NAMALWA (cell line): ENCODE results near the gene ADAMTS19.
"Not testable (repeated sequence)": the region's sequence is repeated elsewhere in the genome, so short reads cannot be mapped to it uniquely, and the experiment has no call there.

Source experiments
- DNase-seq: peaks from one replicate; pipeline ENCODE4 v3.0.0-alpha.2; 2015; ENCODE audit warnings: low spot score

Gene ADAMTS19, protein sequence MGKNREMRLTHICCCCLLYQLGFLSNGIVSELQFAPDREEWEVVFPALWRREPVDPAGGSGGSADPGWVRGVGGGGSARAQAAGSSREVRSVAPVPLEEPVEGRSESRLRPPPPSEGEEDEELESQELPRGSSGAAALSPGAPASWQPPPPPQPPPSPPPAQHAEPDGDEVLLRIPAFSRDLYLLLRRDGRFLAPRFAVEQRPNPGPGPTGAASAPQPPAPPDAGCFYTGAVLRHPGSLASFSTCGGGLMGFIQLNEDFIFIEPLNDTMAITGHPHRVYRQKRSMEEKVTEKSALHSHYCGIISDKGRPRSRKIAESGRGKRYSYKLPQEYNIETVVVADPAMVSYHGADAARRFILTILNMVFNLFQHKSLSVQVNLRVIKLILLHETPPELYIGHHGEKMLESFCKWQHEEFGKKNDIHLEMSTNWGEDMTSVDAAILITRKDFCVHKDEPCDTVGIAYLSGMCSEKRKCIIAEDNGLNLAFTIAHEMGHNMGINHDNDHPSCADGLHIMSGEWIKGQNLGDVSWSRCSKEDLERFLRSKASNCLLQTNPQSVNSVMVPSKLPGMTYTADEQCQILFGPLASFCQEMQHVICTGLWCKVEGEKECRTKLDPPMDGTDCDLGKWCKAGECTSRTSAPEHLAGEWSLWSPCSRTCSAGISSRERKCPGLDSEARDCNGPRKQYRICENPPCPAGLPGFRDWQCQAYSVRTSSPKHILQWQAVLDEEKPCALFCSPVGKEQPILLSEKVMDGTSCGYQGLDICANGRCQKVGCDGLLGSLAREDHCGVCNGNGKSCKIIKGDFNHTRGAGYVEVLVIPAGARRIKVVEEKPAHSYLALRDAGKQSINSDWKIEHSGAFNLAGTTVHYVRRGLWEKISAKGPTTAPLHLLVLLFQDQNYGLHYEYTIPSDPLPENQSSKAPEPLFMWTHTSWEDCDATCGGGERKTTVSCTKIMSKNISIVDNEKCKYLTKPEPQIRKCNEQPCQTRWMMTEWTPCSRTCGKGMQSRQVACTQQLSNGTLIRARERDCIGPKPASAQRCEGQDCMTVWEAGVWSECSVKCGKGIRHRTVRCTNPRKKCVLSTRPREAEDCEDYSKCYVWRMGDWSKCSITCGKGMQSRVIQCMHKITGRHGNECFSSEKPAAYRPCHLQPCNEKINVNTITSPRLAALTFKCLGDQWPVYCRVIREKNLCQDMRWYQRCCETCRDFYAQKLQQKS

DNA sequence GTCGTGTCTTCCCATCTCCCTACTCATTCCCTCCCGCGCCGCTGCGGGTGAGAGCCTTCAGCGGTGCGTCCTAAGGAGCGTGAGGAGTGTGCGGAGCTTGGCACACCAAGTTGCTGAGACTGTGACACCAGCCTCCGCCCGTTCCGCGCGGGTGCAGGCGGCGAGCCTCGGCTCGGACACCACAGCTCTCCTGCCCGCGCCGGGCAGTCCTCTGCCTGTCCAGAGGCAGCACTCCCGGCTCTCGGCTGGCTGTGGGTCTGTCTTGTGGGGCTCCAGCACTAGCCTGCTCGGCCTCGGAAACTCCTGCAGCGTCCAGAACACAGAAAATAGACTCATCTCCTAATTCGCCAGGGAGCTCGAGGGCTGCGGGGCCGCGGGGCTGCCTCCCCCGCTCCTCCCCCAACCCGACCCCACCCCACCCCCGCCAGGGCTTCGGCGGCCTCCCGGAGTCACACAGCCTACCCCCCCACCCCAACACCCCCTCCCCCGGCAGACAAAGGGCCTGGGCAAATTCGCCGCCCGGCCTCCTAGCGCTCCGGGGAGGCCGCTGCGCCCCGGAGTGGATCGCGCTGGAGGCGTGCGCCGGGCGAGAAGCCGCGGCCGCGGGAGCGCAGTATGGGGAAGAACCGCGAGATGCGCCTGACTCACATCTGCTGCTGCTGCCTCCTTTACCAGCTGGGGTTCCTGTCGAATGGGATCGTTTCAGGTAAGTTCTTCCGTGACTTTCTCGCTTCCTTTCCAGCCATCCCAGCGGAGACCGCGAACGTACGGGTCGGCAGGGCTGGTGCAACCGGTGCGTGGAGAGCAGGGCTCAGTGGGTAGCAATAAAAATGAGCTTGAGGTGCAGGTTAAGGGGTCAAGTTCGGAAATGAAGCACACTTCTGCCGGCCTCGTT lies at the start of gene ADAMTS19:
Gene ADAMTS19 (plus strand): TSS at position 522 of the 895 bp plus-strand sequence. CDS start 94 bp downstream, at position 616.
- no peak for DNase-seq

DNA sequence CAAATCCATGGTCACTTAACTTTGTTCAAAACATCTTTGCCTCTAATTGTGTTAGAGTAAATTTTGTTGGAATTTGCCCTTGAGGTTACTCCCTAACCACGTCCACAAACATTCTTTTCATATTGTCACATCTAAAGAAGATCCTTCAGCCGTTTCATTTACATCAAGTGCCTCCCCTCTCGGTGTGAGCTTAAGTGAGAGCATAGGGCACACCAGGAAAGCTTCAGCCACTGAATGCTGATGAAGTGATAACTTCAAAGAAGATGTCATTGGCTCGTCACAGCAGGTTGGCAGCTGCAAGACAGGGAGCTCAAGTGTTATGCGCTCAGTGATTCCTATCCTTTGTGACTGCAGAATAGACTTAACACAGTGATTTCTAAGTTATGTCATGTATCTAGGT lies 49.6 kb upstream of the ADAMTS19 start:
- no peak for DNase-seq

DNA sequence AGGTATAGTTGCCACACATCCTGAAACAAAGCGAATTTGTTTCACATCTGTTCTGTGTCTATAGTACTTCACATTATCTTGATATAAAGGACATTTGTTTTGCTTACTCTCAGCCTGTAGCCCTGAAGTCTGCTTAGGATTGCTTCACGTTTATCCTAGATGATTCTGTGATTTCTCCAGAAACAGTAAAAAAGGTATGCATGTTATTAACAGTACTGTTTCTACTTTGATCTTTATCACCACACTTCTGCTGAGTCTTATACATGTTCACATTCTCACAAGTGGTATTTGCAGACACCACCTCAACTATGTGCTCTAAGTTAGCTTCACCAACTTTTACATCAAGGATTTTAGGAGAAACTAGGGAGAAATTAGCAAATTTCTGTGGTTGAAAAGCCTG lies 47.4 kb upstream of the ADAMTS19 start:
- no peak for DNase-seq

DNA sequence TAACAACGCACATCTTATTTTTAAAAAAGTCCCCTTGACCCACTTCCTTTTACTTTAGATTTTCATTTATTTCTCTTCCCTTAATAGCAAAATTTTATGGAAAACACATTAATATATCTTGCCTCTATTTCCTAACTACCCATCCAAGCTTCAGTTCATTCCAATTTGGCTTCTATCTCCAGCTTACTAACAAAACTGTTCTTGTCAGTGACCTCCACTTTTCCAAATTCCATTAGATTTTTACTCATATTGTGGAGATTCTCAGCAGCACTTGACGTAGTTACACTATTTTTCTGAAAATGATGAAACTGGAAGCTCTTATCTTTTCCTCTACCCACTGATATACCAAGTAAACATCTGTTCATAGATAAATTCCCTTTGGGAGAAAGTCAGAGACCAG lies 46.5 kb upstream of the ADAMTS19 start:
- no peak for DNase-seq

DNA sequence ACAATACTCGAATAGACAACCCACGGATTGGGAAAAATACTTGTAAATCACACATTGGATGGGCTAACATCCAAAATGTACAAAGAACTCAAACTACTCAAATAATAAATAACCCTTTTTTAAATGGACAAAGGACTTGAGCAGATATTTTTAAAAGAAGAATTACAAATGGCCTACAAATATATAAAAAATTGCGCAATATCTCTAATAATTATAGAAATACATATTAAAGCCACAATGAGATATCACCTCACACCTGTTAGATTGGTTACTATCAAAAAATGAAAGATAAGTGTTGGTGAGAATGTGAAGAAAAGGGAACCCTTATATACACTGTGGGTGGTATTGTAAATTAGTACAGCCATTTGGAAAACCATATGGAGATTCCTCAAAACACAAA lies 40.8 kb upstream of the ADAMTS19 start:
- DNase-seq: no peak

DNA sequence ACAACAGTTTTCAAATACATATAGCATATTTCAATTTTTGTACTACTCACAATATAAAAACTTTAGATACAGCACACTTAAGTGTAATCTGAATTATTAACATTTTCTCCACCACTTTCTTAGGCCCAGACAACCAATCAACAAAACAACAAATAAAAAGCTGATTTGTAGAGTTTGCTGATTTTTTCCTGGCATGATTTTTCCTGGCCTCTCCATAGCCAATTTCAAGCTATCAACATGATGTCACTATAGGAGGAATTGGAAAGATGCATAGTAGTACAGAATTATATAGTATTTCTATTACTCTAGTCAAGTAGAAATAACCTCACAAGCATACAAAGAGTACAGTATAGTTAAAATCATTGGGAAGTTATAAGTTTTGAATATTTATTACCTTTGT lies 35.1 kb upstream of the ADAMTS19 start:
- no peak for DNase-seq

DNA sequence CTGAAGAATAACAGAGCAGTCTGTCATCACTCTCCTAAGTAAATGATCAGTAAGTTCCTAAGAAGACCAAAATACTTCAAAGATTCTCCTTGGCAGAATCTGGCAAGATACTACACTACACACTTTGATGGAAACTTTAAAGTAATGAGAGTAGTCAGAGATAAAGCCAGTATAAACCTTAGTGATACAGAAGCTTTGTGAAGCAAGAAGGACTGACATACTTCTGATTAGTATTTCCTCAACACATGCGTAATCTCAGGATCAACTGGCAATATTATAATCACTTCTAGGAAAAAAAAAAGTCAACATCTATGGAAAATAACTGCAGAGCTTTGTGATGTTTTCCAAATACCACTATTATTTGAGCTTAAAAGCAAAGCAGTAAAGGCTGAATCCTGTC lies 34.0 kb upstream of the ADAMTS19 start:
- DNase-seq: no peak

DNA sequence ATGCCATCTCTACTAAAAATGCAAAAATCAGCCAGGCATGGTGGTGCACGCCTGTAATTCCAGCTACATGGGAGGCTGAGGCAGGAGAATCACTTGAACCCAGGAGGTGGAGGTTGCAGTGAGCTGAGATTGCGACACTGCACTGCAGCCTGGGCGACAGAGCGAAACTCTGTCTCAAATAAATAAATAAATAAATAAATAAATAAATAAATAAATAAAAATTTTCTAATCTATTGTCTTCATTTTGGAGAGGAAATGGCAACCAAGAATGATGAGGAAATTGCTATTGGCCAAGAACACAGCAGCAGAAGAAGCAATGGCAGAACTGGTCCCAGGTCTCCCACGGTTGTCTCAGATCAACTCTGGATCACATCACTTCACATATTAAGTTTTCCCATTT lies 31.5 kb upstream of the ADAMTS19 start:
- DNase-seq: not testable (repeated sequence)

DNA sequence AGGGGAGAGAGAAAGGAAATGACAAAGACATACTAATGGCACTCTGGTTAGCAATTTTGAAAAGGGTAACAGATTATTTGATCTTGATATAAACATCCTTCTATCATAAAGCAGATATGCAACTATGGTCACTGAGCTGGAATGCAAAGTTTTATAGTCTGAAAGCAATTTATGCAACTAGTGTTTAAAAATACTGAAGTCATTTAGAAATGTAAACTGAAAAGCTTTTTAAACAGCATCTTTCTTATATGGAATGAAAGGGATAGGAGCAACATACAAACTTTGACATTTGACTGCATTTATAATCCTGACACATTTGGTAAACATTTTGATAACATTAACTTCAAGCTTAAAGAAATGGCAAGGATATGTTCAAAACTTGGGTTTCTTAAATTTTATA lies 28.7 kb upstream of the ADAMTS19 start:
- no peak for DNase-seq

DNA sequence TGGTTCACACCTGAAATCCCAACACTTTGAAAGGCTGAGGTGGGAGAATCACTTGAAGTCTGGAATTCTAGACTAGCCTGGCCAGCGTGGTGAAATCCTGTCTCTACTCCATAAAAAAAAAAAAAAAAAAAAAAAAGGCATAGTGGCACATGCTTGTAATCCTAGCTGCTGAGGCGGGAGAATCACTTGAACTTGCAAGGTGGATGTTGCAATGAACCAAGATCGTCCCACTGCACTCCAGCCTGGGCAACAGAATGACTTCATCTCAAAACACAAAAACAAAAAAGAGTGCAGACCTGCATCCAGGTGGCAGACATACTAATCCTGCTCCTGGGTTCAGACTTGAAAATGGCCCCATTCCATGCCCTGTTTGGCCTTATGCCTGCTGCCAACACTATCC lies 21.8 kb upstream of the ADAMTS19 start:
- DNase-seq: no peak

DNA sequence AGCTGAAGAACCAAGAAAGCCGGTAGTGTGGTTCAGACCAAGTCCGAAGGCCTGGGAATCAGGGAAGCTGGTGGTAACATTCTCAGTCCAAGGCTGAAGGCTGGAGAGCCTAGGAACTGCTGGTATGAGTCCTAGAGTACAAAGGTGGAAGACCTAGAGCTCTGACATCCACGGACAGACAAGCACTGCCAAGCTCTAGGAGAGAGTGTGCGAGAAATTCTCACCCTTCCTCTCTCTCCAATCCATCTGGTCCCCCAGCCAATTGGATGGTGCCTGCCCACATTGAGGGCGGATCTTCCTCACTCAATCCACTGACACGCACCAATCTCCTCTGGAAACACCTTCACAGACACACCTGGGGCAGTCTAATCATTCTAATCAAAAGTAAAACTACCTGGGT lies 19.7 kb upstream of the ADAMTS19 start:
- no peak for DNase-seq

DNA sequence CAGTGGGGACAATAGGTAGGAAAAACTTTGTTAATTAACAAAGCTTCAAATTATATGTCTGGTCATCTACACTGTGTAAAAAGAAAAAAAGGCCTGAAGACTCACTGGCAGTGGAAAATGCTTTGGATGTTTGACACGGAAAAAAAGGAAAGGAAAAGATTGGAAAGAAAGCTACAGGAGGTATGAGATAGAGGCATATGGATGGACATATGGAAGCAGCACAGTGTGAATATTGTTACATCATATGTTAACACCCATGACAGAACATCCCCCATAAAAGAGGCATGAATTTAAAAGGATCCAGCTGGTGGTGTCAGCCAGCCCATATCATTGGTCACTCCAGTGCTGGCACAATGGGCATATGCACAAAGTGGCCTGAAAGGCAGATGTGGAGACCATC lies 19.0 kb upstream of the ADAMTS19 start:
- DNase-seq: no peak

DNA sequence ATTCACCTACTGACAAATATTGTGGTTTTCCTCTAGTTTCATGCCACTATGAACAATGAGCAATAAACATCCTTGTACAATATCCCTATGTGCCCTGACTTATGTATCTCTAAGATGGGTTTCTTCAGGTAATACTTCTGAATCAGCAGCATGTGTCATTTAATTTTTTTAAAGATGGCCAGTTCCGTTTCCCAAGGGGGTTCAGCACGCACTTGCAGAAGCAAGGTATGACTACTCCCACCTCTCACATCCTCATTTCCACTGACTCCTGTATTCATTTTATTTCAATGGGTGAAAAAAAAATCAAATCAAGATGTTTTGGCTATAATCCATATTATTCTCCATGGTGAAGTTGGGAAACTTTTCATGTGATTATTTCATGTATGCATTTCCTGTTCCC lies 14.7 kb upstream of the ADAMTS19 start:
- no peak for DNase-seq

DNA sequence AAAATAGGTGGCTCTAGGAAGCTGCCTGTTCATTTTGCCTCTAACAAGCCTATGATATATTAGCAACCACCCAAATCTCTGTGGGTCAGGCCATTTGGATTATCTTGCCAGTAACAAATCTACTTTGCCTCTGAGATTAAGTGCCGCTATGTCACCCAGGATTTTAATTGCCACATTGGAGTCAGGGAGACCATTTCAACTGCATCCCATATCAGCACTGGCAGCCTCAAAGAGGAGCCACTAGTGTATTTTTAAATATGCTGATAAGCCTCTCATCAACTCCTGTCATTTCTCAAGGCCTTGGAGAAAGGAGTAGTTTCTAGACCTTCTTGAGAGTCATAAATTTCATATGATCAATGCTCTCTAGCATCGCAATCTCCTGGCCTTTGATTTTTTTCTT lies 12.1 kb upstream of the ADAMTS19 start:
- DNase-seq: no peak

DNA sequence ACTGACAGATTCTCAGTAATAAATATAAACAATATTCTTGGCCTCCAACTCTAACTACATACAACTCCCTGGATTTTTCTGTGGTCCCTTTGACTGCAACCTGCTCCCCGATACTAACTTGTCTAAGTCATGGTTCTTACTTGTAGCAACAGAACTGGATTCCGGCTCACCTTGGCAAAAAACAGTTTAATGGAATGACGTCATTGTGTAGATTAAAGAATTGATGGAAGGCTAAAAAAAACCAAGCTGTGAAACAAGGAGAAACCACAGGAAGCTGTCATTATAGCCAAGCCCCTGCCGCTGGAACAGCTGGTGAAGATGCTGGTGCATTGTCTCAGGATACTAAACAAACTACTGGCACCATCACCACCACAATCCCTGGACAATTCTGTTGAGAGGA lies 11.4 kb upstream of the ADAMTS19 start:
- DNase-seq: no peak

DNA sequence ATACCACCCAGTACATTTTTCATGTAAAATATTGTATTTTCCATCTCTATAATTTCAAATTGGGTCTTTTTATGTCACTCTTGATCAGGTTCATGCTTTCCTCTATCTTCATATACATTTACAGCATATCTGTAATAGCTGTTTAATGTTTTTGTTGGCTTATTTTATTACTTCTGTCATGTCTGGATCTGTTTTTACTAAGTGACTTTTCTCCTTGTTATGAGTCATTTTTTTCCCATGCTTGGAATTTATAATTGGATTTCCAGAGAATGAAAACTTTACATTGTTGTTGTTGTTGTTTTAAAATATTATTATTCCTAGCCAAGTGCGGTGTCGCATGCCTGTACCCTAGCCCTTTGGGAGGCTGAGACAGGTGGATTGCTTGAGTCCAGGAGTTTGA lies 5.6 kb upstream of the ADAMTS19 start:
- no peak for DNase-seq

DNA sequence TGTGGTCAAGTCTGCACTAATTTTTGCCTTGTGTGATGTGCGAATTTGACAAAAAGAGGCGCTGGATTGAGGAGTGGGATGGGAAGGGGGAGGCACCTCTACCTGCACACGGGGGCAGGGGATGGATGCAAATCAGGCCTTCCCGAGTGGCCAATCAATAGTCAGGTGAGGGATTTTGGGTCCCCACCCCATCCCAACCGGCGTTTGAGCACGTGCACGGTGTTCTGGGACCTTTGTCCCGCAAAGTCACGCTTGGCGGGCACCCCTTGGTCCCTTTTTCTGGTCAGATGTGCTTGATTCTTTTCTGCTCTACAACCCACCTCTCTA lies 685 bp upstream of the ADAMTS19 start:
- no peak for DNase-seq

DNA sequence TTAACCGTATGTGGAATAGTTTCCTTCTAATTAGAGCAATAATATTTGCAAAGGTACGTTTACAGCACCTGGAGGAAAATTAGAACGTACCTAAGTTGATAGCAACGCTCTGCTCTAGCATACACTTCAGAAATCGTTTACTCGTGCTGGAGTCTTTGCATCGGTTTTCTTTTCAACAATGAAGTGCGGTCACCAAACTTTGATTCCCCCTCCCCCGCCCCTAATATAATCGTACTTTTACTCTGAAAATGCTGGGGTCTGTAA lies 506 bp downstream of the ADAMTS19 start:
- DNase-seq: no peak

DNA sequence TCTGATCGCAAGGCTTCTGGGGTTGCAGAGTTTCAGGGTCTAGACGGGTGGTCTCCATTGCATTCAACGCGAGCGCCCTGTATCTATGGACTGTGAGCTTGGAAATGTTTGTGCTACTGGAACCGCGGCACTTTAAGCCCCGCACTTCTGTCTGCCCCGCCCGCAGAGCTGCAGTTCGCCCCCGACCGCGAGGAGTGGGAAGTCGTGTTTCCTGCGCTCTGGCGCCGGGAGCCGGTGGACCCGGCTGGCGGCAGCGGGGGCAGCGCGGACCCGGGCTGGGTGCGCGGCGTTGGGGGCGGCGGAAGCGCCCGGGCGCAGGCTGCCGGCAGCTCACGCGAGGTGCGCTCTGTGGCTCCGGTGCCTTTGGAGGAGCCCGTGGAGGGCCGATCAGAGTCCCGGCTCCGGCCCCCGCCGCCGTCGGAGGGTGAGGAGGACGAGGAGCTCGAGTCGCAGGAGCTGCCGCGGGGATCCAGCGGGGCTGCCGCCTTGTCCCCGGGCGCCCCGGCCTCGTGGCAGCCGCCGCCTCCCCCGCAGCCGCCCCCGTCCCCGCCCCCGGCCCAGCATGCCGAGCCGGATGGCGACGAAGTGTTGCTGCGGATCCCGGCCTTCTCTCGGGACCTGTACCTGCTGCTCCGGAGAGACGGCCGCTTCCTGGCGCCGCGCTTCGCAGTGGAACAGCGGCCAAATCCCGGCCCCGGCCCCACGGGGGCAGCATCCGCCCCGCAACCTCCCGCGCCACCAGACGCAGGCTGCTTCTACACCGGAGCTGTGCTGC lies 1.0 kb downstream of the ADAMTS19 start:
- DNase-seq: no peak

DNA sequence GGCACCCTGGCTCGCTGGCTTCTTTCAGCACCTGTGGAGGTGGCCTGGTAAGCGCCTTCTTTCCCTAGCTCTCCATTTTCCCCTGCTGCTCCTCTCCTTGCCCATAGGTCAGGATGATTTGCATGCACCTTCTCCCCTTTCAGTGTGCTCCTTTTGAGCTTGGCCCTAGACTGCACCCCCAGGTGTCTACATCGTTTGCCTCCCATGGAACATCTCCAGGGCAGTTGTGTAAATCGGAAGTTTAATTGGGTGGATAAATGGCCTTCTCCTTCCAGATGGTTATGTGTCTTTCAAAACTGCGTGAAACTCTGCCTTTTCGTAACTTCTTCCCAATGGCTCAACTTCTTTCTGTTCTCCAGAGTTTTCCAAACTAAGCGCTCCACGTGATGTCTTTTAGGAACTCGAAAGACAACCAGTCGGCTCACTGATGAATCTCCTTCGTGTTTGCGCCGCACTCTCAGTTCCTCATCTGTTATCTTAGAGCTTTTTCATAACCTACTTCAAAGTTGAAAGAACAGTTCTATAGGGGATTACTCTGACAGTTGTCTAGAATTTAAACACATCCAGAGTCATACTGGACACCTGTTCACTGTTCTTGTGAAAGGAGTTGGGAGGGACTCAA lies 1.7 kb downstream of the ADAMTS19 start:
- no peak for DNase-seq
